Vagina (tissue), 2 donors: ENCODE results near the gene PTOV1. TPM values are rescaled to one million over a fixed set of nuclear protein-coding genes. Genes with fewer than 3 reads are reported as not detected.

Source experiments
- DNase-seq, 2 donors: peaks; one replicate each; pipeline ENCODE4 v3.0.0-alpha.2; 2017; ENCODE audit errors: extremely low spot score in 2 of 2
- H3K27ac ChIP-seq: fragments of 200-600 bp; sonication (generic); one replicate; pipeline ENCODE4 v1.5.1; 2019
- H3K27me3 ChIP-seq: fragments of 200-600 bp; sonication (generic); one replicate; pipeline ENCODE4 v1.5.1; 2019
- H3K36me3 ChIP-seq, 2 donors: fragments of 200-600 bp; sonication (generic); one replicate each; pipeline ENCODE4 v1.5.1; 2017 to 2019
- H3K4me1 ChIP-seq: fragments of 200-600 bp; sonication (generic); one replicate; pipeline ENCODE4 v1.5.1; 2019
- H3K4me3 ChIP-seq, 2 donors: fragments of 200-600 bp; sonication (generic); 1 replicate in 1 of 2; 2 replicates in 1 of 2; pipeline ENCODE4 v1.5.1; 2016 to 2019
- H3K9me3 ChIP-seq: fragments of 200-600 bp; sonication (generic); one replicate; pipeline ENCODE4 v1.5.1; 2019
- POLR2A ChIP-seq, 2 donors: fragments of 450-650 bp; IDR thresholded peaks; one replicate each; pipeline ENCODE4 v1.6.1; 2017; ENCODE audit warnings: antibody characterized with exemption in 2 of 2, mild to moderate bottlenecking in 2 of 2, moderate library complexity in 2 of 2
- POLR2AphosphoS5 ChIP-seq, 2 donors: sonication (generic); formaldehyde crosslinking; IDR thresholded peaks; one replicate each; pipeline ENCODE4 v1.9.0; 2017; ENCODE audit warnings: antibody characterized with exemption in 2 of 2, mild to moderate bottlenecking in 2 of 2, low read depth in 1 of 2; ENCODE audit not compliant: insufficient read depth in 1 of 2
- intact Hi-C: fragments of 100-400 bp; cut with DNase I; formaldehyde crosslinking; loops from one replicate; pipeline ENCODE4 v1.15.1; 2023
- total RNA-seq: library from RNA; depleted of rRNA; stranded (reverse); fragments of >200 nt; gene quantifications from one replicate; pipeline ENCODE4 v1.2.3, GENCODE V29; 2016
- TF ChIP-seq, protein P1 (sequence below), 3 experiments: fragments of 450-650 bp in 2 of 3; fragments of 200-600 bp in 1 of 3; sonication (generic) in 1 of 3; IDR thresholded peaks; one replicate each; pipeline ENCODE4 v1.5.1; 2017 to 2019; ENCODE audit warnings: antibody characterized with exemption in 3 of 3, mild to moderate bottlenecking in 2 of 3, moderate library complexity in 2 of 3

Gene PTOV1
- total RNA-seq, 1 donor from 2014 or later, result 109 TPM

DNA sequence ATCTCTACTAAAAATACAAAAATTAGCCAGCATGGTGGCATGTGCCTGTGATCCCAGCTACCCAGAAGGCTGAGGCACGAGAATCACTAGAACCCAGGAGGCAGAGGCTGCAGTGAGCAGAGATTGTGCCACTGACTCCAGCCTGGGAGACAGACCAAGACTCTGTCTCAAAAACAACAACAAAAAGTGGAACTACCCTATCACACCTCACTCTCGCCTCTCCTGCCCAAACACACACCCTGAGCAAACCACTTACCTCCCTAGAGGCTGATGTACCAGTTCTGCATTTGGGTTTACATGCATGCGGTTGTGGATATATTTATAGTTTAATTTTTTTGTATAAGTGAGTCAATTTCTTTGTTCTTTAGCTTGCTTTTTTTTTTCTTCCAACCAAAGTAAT lies 7.7 kb upstream of the PTOV1 start:
- intact Hi-C loops, result loop anchor here (10.0 kb wide), 1 partner anchor 68 kb away; no protein-coding TSS in a partner anchor
- no peaks in the 10 kb centered on the region for H3K27me3 ChIP-seq
- no peak for TF ChIP-seq POLR2A (IDR thresholded peaks at IDR 0.05)
- TF ChIP-seq POLR2AphosphoS5 (IDR thresholded peaks at IDR 0.05; ENCODE audit: insufficient read depth in 1 of 2, low read depth in 1 of 2), result no peak
- TF ChIP-seq, protein P1, sequence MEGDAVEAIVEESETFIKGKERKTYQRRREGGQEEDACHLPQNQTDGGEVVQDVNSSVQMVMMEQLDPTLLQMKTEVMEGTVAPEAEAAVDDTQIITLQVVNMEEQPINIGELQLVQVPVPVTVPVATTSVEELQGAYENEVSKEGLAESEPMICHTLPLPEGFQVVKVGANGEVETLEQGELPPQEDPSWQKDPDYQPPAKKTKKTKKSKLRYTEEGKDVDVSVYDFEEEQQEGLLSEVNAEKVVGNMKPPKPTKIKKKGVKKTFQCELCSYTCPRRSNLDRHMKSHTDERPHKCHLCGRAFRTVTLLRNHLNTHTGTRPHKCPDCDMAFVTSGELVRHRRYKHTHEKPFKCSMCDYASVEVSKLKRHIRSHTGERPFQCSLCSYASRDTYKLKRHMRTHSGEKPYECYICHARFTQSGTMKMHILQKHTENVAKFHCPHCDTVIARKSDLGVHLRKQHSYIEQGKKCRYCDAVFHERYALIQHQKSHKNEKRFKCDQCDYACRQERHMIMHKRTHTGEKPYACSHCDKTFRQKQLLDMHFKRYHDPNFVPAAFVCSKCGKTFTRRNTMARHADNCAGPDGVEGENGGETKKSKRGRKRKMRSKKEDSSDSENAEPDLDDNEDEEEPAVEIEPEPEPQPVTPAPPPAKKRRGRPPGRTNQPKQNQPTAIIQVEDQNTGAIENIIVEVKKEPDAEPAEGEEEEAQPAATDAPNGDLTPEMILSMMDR (IDR thresholded peaks at IDR 0.05), result no peak
- H3K36me3 ChIP-seq, result peaks cover 0 to 7% of the 10 kb centered on the region in 2 donors
- DNase-seq, result no peak
- H3K9me3 ChIP-seq, result no peaks in the 10 kb centered on the region
- H3K27ac ChIP-seq, result no peak overlapping the region
- no peaks in the 10 kb centered on the region for H3K4me1 ChIP-seq
- H3K4me3 ChIP-seq, result no peak overlapping the region

DNA sequence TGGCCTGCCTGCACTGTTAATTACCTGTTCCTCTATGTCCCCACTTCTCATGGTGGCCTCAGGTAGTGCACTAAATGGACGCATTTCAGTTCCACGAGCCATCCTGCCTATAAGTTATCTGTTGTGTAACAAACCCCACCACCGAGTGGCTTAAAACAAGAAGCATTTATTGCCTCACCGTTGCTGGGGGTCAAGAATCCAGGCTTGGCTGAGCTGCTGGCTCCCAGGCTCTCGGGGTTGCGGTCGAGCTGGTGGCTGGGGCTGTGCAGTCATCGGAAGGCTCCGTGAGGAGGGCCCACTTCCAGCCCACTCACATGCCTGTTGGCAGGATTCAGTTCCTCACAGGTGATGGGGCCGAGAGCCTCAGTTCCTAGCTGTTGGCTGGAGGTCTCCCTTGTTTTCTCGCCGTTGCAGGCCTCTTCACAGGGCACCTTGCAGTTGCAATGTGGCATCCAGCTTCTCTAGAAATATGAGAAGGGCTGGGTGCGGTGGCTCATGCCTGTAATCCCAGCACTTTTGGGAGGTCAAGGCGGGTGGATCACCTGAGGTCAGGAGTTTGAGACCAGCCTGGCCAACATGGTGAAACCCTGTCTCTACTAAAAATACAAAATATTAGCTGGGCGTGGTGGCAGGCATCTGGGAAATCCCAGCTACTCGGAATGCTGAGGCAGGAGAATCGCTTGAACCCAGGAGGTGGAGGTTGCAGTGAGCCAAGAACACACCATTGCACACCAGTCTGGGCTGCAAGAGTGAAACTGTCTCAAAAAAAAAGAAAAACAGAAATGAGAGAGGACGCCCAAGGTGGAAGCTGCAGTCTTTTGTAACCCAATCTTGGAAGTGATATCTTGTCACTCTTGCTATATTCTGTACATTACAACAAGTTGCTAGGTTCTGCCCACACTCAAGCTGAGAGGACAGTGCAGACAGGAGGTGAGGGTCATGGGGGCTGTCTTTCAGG lies 6.5 kb upstream of the PTOV1 start:
- no peak overlapping the region for H3K27ac ChIP-seq
- H3K27me3 ChIP-seq, result no peaks in the 10 kb centered on the region
- no peak for DNase-seq
- H3K36me3 ChIP-seq, result no peaks in the 10 kb centered on the region
- H3K4me3 ChIP-seq, result no peak overlapping the region
- no peaks in the 10 kb centered on the region for H3K9me3 ChIP-seq
- no peaks in the 10 kb centered on the region for H3K4me1 ChIP-seq
- TF ChIP-seq POLR2A (IDR thresholded peaks at IDR 0.05) (no peak), POLR2AphosphoS5 (IDR thresholded peaks at IDR 0.05; ENCODE audit: insufficient read depth in 1 of 2, low read depth in 1 of 2) (no peak)
- TF ChIP-seq, protein P1 (IDR thresholded peaks at IDR 0.05), result no peak
- intact Hi-C loops, result loop anchor here (10.0 kb wide), 1 partner anchor 70 kb away; no protein-coding TSS in a partner anchor

DNA sequence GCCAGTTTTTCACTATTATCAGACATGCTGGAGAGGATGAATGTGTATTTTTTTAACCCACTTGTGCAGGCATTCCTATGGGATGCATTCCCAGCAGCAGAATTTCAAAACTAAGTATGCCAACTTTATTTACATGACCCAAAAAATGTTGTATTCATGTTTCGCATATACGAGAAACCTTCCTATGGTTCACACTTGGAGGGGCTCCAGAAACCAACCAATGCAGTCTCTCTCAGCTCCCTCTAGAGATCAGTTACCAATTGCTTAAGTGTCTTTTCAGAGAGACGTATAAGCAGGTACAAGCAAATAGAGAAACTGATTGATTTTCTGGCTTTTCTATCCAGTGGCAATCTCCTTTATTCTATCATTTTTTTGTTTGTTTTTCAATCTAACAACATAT lies 5.5 kb upstream of the PTOV1 start:
- TF ChIP-seq POLR2A (IDR thresholded peaks at IDR 0.05), result no peak
- TF ChIP-seq, protein P1 (IDR thresholded peaks at IDR 0.05), result no peak
- intact Hi-C loops, result loop anchor here (10.0 kb wide), 1 partner anchor 71 kb away; no protein-coding TSS in a partner anchor
- Histone ChIP-seq H3K4me3 (no peak overlapping the region), H3K27me3 (no peaks in the 10 kb centered on the region), H3K4me1 (peaks cover 5% of the 10 kb centered on the region), H3K36me3 (no peaks in the 10 kb centered on the region), H3K9me3 (no peaks in the 10 kb centered on the region), H3K27ac (no peak overlapping the region)
- no peak for DNase-seq

- no peak overlapping the region for H3K4me3 ChIP-seq
- no peak for TF ChIP-seq POLR2A (IDR thresholded peaks at IDR 0.05)
- TF ChIP-seq, protein P1 (IDR thresholded peaks at IDR 0.05), result no peak
- no peak for TF ChIP-seq POLR2AphosphoS5 (IDR thresholded peaks at IDR 0.05; ENCODE audit: insufficient read depth in 1 of 2, low read depth in 1 of 2)
- H3K27ac ChIP-seq, result no peak overlapping the region
- DNase-seq, result no peak
- no peaks in the 10 kb centered on the region for H3K36me3 ChIP-seq
- intact Hi-C loops, result loop anchor here (10.0 kb wide), 1 partner anchor 72 kb away; no protein-coding TSS in a partner anchor
- no peaks in the 10 kb centered on the region for H3K9me3 ChIP-seq
- H3K27me3 ChIP-seq, result no peaks in the 10 kb centered on the region
- H3K4me1 ChIP-seq, result peaks cover 5% of the 10 kb centered on the region
Observed at GRCh38 chr19:49846408-49846807, 4.6 kb upstream of the PTOV1 start.
